Measurements from ENCODE around the gene MFSD2A. TPM values are rescaled to one million over a fixed set of nuclear protein-coding genes. Genes with fewer than 3 reads are reported as not detected.
"Not testable (repeated sequence)": the region's sequence is repeated elsewhere in the genome, so short reads cannot be mapped to it uniquely, and the experiment has no call there.

MFSD2A gene
- total RNA-seq, 1 donor from 2014 or later, result 6.0 TPM

GRCh38 chr1:39996396-39997004, 41.6 kb downstream of the MFSD2A start:
- intact Hi-C loops (cut with micrococcal nuclease), result no loop called here

DNA sequence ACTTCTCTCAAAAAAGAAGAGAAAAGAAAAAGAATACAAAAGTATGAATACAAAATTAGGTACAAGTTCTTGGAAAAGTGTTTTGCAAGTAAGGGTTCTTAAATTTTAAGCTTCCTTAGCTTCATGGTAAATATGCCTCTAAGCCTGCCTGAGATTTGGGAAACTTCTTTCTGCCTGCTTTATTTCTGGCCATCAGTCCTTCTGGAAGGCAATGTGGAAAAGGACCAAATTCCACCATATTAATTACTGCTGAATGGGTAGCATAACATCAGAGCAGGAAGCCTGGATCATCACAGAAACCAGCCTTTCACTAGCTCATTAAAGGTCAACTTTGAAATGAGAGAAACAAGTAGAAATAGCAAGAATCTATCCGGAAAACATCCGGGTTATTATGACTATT, 46.5 kb downstream of the MFSD2A start:
- intact Hi-C loops (cut with micrococcal nuclease), result no loop called here

GRCh38 chr1:40003156-40004093, 48.5 kb downstream of the MFSD2A start:
- intact Hi-C loops (cut with micrococcal nuclease), result no loop called here

- intact Hi-C loops (cut with micrococcal nuclease), result no loop called here
These were observed 49.9 kb downstream of the MFSD2A start for GRCh38 chr1:40004857-40005256.

DNA sequence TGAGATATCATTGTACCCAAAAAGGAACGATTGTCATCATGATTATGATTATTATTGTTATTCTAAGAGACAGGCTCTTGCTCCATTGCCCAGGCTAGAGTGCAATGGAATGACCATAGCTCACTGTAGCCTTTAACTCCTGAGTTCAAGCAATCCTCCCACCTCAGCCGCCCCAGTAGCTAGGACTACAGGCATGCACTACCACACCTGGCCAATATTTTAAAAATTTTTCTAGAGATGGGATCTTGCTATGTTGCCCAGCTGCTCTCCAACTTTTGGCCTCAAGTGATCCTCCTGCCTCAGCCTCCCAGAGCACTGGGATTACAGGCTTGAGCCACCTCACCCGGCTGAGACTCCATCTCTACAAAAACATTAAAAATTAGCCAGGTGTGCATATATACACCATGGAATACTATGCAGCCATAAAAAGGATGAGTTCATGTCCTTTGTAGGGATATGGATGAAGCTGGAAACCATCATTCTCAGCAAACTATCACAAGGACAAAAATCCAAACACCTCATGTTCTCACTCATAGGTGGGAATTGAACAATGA, 52.6 kb downstream of the MFSD2A start:
- intact Hi-C loops (cut with micrococcal nuclease), result not testable (repeated sequence)

DNA sequence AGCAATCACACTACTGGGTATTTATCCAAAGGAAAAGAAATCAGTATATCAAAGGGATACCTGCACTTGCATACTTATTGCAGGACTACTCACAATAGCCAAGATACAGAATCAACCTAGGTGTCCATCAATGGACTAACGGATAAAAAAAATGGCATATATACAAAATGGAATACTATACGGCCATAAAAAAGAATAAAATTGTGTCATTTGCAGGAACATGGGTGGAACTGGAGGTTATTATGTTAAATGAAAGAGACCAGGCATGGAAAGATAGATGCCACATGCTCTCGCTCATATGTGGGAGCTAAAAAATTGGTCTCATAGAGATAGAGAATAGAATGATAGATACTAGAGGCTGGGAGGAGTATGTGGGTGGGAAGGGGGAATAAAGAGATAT, 56.3 kb downstream of the MFSD2A start:
- intact Hi-C loops (cut with micrococcal nuclease), result no loop called here

DNA sequence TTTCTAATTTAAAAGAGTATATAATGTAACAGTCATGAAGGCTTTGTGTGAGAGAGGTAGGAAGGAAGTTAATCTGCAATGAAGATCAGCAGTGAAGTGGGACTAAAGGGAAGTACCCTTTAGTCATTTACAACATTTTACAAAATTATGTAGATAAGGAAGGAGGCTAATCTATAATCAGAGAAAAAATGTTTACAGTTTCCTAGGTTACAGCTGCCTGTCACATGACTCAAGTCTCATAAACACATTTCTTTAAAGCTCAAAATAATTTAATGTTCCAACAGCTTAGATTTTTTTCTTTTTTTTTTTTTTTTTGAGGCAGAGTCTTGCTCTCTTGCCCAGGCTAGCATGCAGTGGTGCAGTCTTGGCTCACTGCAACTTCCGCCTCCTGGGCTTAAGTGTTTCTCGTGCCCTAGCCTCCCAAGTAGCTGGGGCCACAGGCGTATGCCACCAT, 59.3 kb downstream of the MFSD2A start:
- intact Hi-C loops (cut with micrococcal nuclease), result no loop called here

GRCh38 chr1:40014812-40015594, 60.1 kb downstream of the MFSD2A start:
- intact Hi-C loops (cut with micrococcal nuclease), result no loop called here

- intact Hi-C loops (cut with micrococcal nuclease), result no loop called here
These were observed 63.1 kb downstream of the MFSD2A start for GRCh38 chr1:40017951-40018575.

Other genes starting within 250 kb of the MFSD2A start
- 61.3 and 61.5 TPM in 2 replicates for gene PPIE, start 216.3 kb upstream of the MFSD2A start, total RNA-seq
- gene OXCT2, start 183.8 kb upstream of the MFSD2A start, total RNA-seq, result 0.22 TPM in 1 of 2 replicates, not detected in the other
- gene BMP8B, start 166.3 kb upstream of the MFSD2A start, total RNA-seq, result 0.12 and 0.22 TPM in 2 replicates
- 16.7 and 20.1 TPM in 2 replicates for gene TRIT1, start 71.6 kb upstream of the MFSD2A start, total RNA-seq
- 0.44 TPM in 1 of 2 replicates, not detected in the other for gene MYCL, start 53.2 kb upstream of the MFSD2A start, total RNA-seq
- 734 and 757 TPM in 2 replicates for gene CAP1, start 85.6 kb downstream of the MFSD2A start, total RNA-seq
- gene PPT1, start 142.1 kb downstream of the MFSD2A start, total RNA-seq, result 116 and 124 TPM in 2 replicates
- 20.3 and 21.5 TPM in 2 replicates for gene RLF, start 206.2 kb downstream of the MFSD2A start, total RNA-seq

All from T-helper 1 cell treated with Interleukin-12 subunit alpha and Interleukin-12 subunit beta and Interleukin-4 antibody, amounts not matched to agents 30 ng/mL and 1 ng/mL, for 36 hours (primary cell).